ENCODE results near the gene PALM.

PALM gene

GRCh38 chr19:795691-796581 lies 87.2 kb downstream of the PALM start:
- POLR2A ChIA-PET = interaction anchor here (1.2 kb wide), 1 partner anchor 22 kb away, joined by 4 read pairs; no protein-coding TSS in a partner anchor
- peak overlapping the region in 1 of 2 experiments; percentile 68 for H3K27ac ChIP-seq (ENCODE audit: insufficient read depth in 1 of 2, low read depth in 1 of 2, low read length in 2 of 2, poor library complexity in 1 of 2, severe bottlenecking in 2 of 2)
- 87% methylated on average over 39 of the region's 39 CpGs for WGBS (ENCODE audit: insufficient coverage)
- CTCF ChIA-PET = interaction anchor here (1.1 kb wide), 1 partner anchor 12 kb away, joined by 5 read pairs; no protein-coding TSS in a partner anchor
- H3K4me1 ChIP-seq (ENCODE audit: control extremely low read depth in 1 of 4, control insufficient read depth in 4 of 4, insufficient read depth in 4 of 4, low read length in 3 of 4) = peaks cover 0 to 43% (median 39%) of the 10 kb centered on the region in 4 experiments
- no peaks in the 10 kb centered on the region for H3K9me3 ChIP-seq (ENCODE audit: control extremely low read depth in 1 of 5, control insufficient read depth in 4 of 5, insufficient read depth in 2 of 5, low read depth in 1 of 5, low read length in 4 of 5)
- no peak for DNase-seq
- H3K27me3 ChIP-seq (replicated peaks in 2 of 5; ENCODE audit: control insufficient read depth in 4 of 5, insufficient read depth in 5 of 5, low read length in 4 of 5) = no peaks in the 10 kb centered on the region
- peak overlapping the region in 6 of 7 experiments; percentile 79 to 97 (median 82) for H3K4me3 ChIP-seq (ENCODE audit: control insufficient read depth in 1 of 7, extremely low read depth in 1 of 7, insufficient read depth in 4 of 7, low read depth in 2 of 7, low read length in 6 of 7)
- peaks cover 0 to 28% (median 6%) of the 10 kb centered on the region in 4 experiments for H3K36me3 ChIP-seq (ENCODE audit: control insufficient read depth in 4 of 4, insufficient read depth in 4 of 4, low read length in 3 of 4)

DNA sequence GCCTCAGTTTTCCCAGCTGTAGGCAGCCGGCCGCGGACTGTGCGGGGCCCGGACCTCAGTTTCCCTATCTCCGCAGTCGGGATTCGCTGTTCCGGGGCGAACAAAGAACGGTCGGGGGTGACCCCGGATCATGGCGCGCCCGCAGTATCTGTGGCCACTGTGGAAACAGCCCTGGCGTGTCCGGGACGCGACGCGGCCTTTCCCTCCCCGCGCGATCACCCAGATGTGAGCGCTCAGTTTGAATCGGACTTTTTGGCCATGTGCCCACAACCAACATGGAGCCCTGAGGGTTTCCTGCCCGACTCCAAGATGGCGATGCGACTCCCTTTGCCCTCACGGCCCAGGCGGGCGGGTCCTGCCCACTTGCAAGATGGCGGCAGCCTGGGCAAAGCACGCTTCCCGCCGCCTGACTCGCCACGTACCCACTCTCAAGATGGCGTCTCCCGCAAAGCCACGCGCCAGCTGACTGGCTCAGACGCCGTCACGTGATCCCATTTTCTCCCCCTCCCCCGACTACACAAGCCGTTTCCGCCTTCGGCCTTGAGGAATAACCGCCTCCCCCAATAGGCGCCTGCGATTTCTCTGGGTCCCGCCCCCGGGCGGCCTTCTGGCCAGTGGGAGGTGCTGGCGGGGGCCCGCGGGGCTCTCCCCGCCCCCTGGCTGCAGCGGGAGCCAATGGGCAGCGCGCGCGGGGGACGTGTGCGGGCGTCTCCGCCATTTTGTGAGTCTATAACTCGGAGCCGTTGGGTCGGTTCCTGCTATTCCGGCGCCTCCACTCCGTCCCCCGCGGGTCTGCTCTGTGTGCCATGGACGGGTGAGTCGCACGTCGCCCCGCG lies 88.2 kb downstream of the PALM start, which contains the start of gene PTBP1:
PTBP1 (plus strand) TSS at position 761 of the 836 bp plus-strand sequence; CDS start at position 807, 46 bp downstream.
- H3K4me1 ChIP-seq (ENCODE audit: control extremely low read depth in 1 of 4, control insufficient read depth in 4 of 4, insufficient read depth in 4 of 4, low read length in 3 of 4) = peaks cover 0 to 47% (median 42%) of the 10 kb centered on the region in 4 experiments
- H3K4me3 ChIP-seq (ENCODE audit: control insufficient read depth in 1 of 7, extremely low read depth in 1 of 7, insufficient read depth in 4 of 7, low read depth in 2 of 7, low read length in 6 of 7) = peak within 1 kb of the TSS; percentile 67 to 97 (median 86)
- peak; percentile 100 for DNase-seq
- H3K27me3 ChIP-seq (replicated peaks in 2 of 5; ENCODE audit: control insufficient read depth in 4 of 5, insufficient read depth in 5 of 5, low read length in 4 of 5) = no peaks in the 10 kb centered on the region
- WGBS (ENCODE audit: insufficient coverage) = 1% methylated on average over 68 of the region's 83 CpGs
- peak within 1 kb of the TSS; percentile 77 to 88 for H3K27ac ChIP-seq (ENCODE audit: insufficient read depth in 1 of 2, low read depth in 1 of 2, low read length in 2 of 2, poor library complexity in 1 of 2, severe bottlenecking in 2 of 2)
- POLR2A ChIA-PET = interaction anchor here (1.2 kb wide), 1 partner anchor 21 kb away, joined by 4 read pairs; no protein-coding TSS in a partner anchor
- peaks cover 0 to 37% (median 11%) of the 10 kb centered on the region in 4 experiments for H3K36me3 ChIP-seq (ENCODE audit: control insufficient read depth in 4 of 4, insufficient read depth in 4 of 4, low read length in 3 of 4)
- CTCF ChIA-PET = interaction anchor here (1.1 kb wide), 1 partner anchor 13 kb away, joined by 5 read pairs; no protein-coding TSS in a partner anchor
- no peaks in the 10 kb centered on the region for H3K9me3 ChIP-seq (ENCODE audit: control extremely low read depth in 1 of 5, control insufficient read depth in 4 of 5, insufficient read depth in 2 of 5, low read depth in 1 of 5, low read length in 4 of 5)
